ENCODE measurements around the gene NME3.
"Not testable (repeated sequence)": the region's sequence is repeated elsewhere in the genome, so short reads cannot be mapped to it uniquely, and the experiment has no call there.

Gene NME3

GRCh38 chr16:1747934-1748333, 23.4 kb downstream of the NME3 start:
- DNase-seq (ENCODE audit: low spot score) = no peak

- DNase-seq (ENCODE audit: low spot score) = no peak
These were observed 24.6 kb downstream of the NME3 start for GRCh38 chr16:1746693-1747195.

GRCh38 chr16:1745900-1746692, 25.2 kb downstream of the NME3 start:
- no peak for DNase-seq (ENCODE audit: low spot score)

- no peak for DNase-seq (ENCODE audit: low spot score)
These were observed 26.0 kb downstream of the NME3 start for GRCh38 chr16:1745181-1745899.

- DNase-seq (ENCODE audit: low spot score) = no peak
These were observed 27.0 kb downstream of the NME3 start for GRCh38 chr16:1744338-1744840.

- DNase-seq (ENCODE audit: low spot score) = no peak
These were observed 27.7 kb downstream of the NME3 start for GRCh38 chr16:1743376-1744337.

GRCh38 chr16:1741553-1742165, 29.7 kb downstream of the NME3 start:
- no peak for DNase-seq (ENCODE audit: low spot score)

- no peak for DNase-seq (ENCODE audit: low spot score)
These were observed 30.4 kb downstream of the NME3 start for GRCh38 chr16:1740781-1741490.

- no peak for DNase-seq (ENCODE audit: low spot score)
These were observed 31.1 kb downstream of the NME3 start for GRCh38 chr16:1740234-1740633.

GRCh38 chr16:1734816-1735215, 36.5 kb downstream of the NME3 start:
- DNase-seq (ENCODE audit: low spot score) = no peak

GRCh38 chr16:1734123-1734522, 37.2 kb downstream of the NME3 start:
- no peak for DNase-seq (ENCODE audit: low spot score)

- not testable (repeated sequence) for DNase-seq (ENCODE audit: low spot score)
These were observed 38.8 kb downstream of the NME3 start for GRCh38 chr16:1732551-1732987.

- no peak for DNase-seq (ENCODE audit: low spot score)
These were observed 39.3 kb downstream of the NME3 start for GRCh38 chr16:1732071-1732470.

GRCh38 chr16:1731603-1732002, 39.7 kb downstream of the NME3 start:
- DNase-seq (ENCODE audit: low spot score) = no peak

GRCh38 chr16:1731073-1731472, 40.3 kb downstream of the NME3 start:
- no peak for DNase-seq (ENCODE audit: low spot score)

GRCh38 chr16:1729445-1729844, 41.9 kb downstream of the NME3 start:
- DNase-seq (ENCODE audit: low spot score) = no peak

- no peak for DNase-seq (ENCODE audit: low spot score)
These were observed 42.3 kb downstream of the NME3 start for GRCh38 chr16:1729026-1729425.

GRCh38 chr16:1727651-1728624, 43.4 kb downstream of the NME3 start:
- DNase-seq (ENCODE audit: low spot score) = no peak

GRCh38 chr16:1726661-1727502, 44.5 kb downstream of the NME3 start:
- DNase-seq (ENCODE audit: low spot score) = no peak

Measured in left forelimb (tissue), 1 donor.